Natural killer cell (primary cell): Measurements from ENCODE around the gene RELN. TPM values are rescaled to one million over a fixed set of nuclear protein-coding genes. Genes with fewer than 3 reads are reported as not detected.

Experiments
- ATAC-seq, 3 donors: fragments of 150-1000 bp in 2 of 3; fragments of 200-7000 bp in 1 of 3; cut with Tn5 transposase; 1 replicate in 1 of 3; 2 replicates in 2 of 3; pipeline ENCODE4 v1.10.0; 2021; ENCODE audit warnings: mild to moderate bottlenecking in 2 of 3, moderate library complexity in 2 of 3
- DNase-seq, 2 donors: peaks; one replicate each; pipeline versions ENCODE4 v3.0.0 to v3.0.0-alpha.2; 2013 to 2021; ENCODE audit warnings: mixed read lengths in 1 of 2
- H3K27ac ChIP-seq: one replicate; pipeline ENCODE4 v1.5.1; 2013; ENCODE audit warnings: mild to moderate bottlenecking, low read length
- H3K27me3 ChIP-seq: one replicate; pipeline ENCODE4 v1.6.1; 2013; ENCODE audit warnings: low read length; ENCODE audit not compliant: control insufficient read depth, insufficient read depth
- H3K36me3 ChIP-seq: one replicate; pipeline ENCODE4 v1.6.1; 2013; ENCODE audit warnings: low read length; ENCODE audit not compliant: control insufficient read depth, insufficient read depth
- H3K4me1 ChIP-seq: one replicate; pipeline ENCODE4 v1.6.1; 2013; ENCODE audit warnings: low read length; ENCODE audit not compliant: control insufficient read depth, insufficient read depth
- H3K4me3 ChIP-seq: one replicate; pipeline ENCODE4 v1.5.1; 2013; ENCODE audit warnings: low read length
- H3K9me3 ChIP-seq: one replicate; pipeline ENCODE4 v1.6.1; 2013; ENCODE audit warnings: low read length; ENCODE audit not compliant: control insufficient read depth, insufficient read depth
- H3K27ac Mint-ChIP-seq, 2 donors: one replicate each; pipeline ENCODE4 v1.8.0; 2022; ENCODE audit warnings: mild to moderate bottlenecking in 2 of 2, mixed read lengths in 2 of 2, moderate library complexity in 1 of 2
- H3K27me3 Mint-ChIP-seq, 2 donors: one replicate each; pipeline ENCODE4 v1.8.0; 2022; ENCODE audit warnings: low read depth in 2 of 2, mixed read lengths in 2 of 2
- H3K36me3 Mint-ChIP-seq: one replicate; pipeline ENCODE4 v1.8.0; 2022; ENCODE audit warnings: mixed read lengths
- H3K4me1 Mint-ChIP-seq, 2 donors: one replicate each; pipeline ENCODE4 v1.8.0; 2022; ENCODE audit warnings: mixed read lengths in 2 of 2
- H3K4me3 Mint-ChIP-seq: one replicate; pipeline ENCODE4 v1.8.0; 2022; ENCODE audit warnings: mild to moderate bottlenecking, moderate library complexity, mixed read lengths
- H3K9me3 Mint-ChIP-seq, 2 donors: one replicate each; pipeline ENCODE4 v1.8.0; 2022; ENCODE audit warnings: mixed read lengths in 2 of 2
- WGBS: methylation state at CpG from one replicate; pipeline ENCODE4 v1.1.7; 2013; ENCODE audit warnings: missing lambda C conversion rate; ENCODE audit not compliant: insufficient coverage; 5-methylcytosine and 5-hydroxymethylcytosine counted together
- intact Hi-C: fragments of 100-400 bp; cut with micrococcal nuclease; formaldehyde crosslinking; loops from one replicate; pipeline ENCODE4 v1.14.2; 2022
- total RNA-seq, 4 donors: library from RNA; stranded (reverse); fragments of 120-200 nt in 1 of 4; gene quantifications; one replicate each; pipeline versions ENCODE4 v1.2.3 to v1.2.4, GENCODE V29; 2013 to 2022
- TF ChIP-seq, protein P1 (sequence below): fragments of 200-600 bp; IDR thresholded peaks from one replicate; pipeline ENCODE4 v1.8.0; 2022; ENCODE audit warnings: antibody characterized with exemption

RELN gene
- total RNA-seq, 3 donors from 2014 or later (not counting 1 experiment from before 2014, with no cell fraction given), result not detected

- no peak overlapping the region for H3K27ac Mint-ChIP-seq
- no peaks in the 10 kb centered on the region for H3K9me3 ChIP-seq
- intact Hi-C loops, result loop anchor here (5.0 to 10.0 kb wide), 2 partner anchors 585 to 1278 kb away; no protein-coding TSS in a partner anchor
- WGBS, result 77% methylated on average over 4 of the region's 4 CpGs
- peaks cover under 1 to 3% of the 10 kb centered on the region in 2 donors for H3K27me3 Mint-ChIP-seq
- no peaks in the 10 kb centered on the region for H3K4me1 ChIP-seq
- DNase-seq, result no peak
- H3K9me3 Mint-ChIP-seq, result no peaks in the 10 kb centered on the region
- no peak overlapping the region for H3K4me3 ChIP-seq
- H3K27me3 ChIP-seq, result no peaks in the 10 kb centered on the region
- no peak overlapping the region for H3K27ac ChIP-seq
- ATAC-seq, result no peak
- no peaks in the 10 kb centered on the region for H3K4me1 Mint-ChIP-seq
- no peaks in the 10 kb centered on the region for H3K36me3 ChIP-seq
- TF ChIP-seq, protein P1, sequence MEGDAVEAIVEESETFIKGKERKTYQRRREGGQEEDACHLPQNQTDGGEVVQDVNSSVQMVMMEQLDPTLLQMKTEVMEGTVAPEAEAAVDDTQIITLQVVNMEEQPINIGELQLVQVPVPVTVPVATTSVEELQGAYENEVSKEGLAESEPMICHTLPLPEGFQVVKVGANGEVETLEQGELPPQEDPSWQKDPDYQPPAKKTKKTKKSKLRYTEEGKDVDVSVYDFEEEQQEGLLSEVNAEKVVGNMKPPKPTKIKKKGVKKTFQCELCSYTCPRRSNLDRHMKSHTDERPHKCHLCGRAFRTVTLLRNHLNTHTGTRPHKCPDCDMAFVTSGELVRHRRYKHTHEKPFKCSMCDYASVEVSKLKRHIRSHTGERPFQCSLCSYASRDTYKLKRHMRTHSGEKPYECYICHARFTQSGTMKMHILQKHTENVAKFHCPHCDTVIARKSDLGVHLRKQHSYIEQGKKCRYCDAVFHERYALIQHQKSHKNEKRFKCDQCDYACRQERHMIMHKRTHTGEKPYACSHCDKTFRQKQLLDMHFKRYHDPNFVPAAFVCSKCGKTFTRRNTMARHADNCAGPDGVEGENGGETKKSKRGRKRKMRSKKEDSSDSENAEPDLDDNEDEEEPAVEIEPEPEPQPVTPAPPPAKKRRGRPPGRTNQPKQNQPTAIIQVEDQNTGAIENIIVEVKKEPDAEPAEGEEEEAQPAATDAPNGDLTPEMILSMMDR, result no peak
- H3K36me3 Mint-ChIP-seq, result no peaks in the 10 kb centered on the region
- no peak overlapping the region for H3K4me3 Mint-ChIP-seq
Measured at GRCh38 chr7:103569621-103570305, 419.7 kb downstream of the RELN start.

GRCh38 chr7:103564416-103564815 lies 425.0 kb downstream of the RELN start:
- DNase-seq, result no peak
- H3K27me3 Mint-ChIP-seq, result peaks cover 4 to 10% of the 10 kb centered on the region in 2 donors
- no peak overlapping the region for H3K4me3 ChIP-seq
- no peaks in the 10 kb centered on the region for H3K36me3 Mint-ChIP-seq
- WGBS, result 80% methylated on average over 1 of the region's 2 CpGs
- H3K9me3 ChIP-seq, result no peaks in the 10 kb centered on the region
- no peak overlapping the region for H3K4me3 Mint-ChIP-seq
- ATAC-seq, result no peak
- H3K27ac ChIP-seq, result no peak overlapping the region
- TF ChIP-seq, protein P1, result no peak
- H3K9me3 Mint-ChIP-seq, result no peaks in the 10 kb centered on the region
- intact Hi-C loops, result no loop called here
- H3K36me3 ChIP-seq, result no peaks in the 10 kb centered on the region
- no peaks in the 10 kb centered on the region for H3K4me1 Mint-ChIP-seq
- no peaks in the 10 kb centered on the region for H3K27me3 ChIP-seq
- no peaks in the 10 kb centered on the region for H3K4me1 ChIP-seq
- H3K27ac Mint-ChIP-seq, result no peak overlapping the region

GRCh38 chr7:103560136-103560535 lies 429.3 kb downstream of the RELN start:
- TF ChIP-seq, protein P1, result no peak
- H3K4me1 Mint-ChIP-seq, result no peaks in the 10 kb centered on the region
- no peaks in the 10 kb centered on the region for H3K9me3 ChIP-seq
- no peak overlapping the region for H3K27ac Mint-ChIP-seq
- DNase-seq (no peak), ATAC-seq (no peak)
- WGBS, result no CpG with 5 or more reads among the region's 1 CpG
- no peaks in the 10 kb centered on the region for H3K27me3 ChIP-seq
- H3K9me3 Mint-ChIP-seq, result no peaks in the 10 kb centered on the region
- H3K27ac ChIP-seq, result no peak overlapping the region
- intact Hi-C loops, result no loop called here
- no peak overlapping the region for H3K4me3 ChIP-seq
- H3K27me3 Mint-ChIP-seq, result peaks cover 9 to 10% of the 10 kb centered on the region in 2 donors
- H3K36me3 Mint-ChIP-seq, result no peaks in the 10 kb centered on the region
- no peaks in the 10 kb centered on the region for H3K36me3 ChIP-seq
- no peak overlapping the region for H3K4me3 Mint-ChIP-seq
- H3K4me1 ChIP-seq, result no peaks in the 10 kb centered on the region

DNA sequence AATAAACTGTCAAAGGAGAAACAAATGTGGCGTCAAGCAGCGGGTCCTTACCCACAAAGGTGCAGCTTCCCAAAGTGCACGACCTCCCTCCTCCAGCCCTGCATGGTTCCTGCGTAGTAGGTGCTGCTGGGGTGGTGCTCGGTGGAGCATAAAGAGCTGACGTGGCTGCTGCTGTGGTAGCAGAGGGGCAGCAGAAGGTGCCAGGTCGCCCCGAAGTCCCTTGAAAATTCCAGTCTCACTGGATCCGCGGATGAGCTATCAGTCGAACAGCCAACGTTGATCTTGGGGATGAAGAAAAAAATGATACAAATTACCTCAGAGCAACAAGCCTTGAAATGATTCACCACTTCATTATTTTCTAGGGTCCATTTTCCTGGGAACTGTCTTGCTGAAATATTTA lies 438.4 kb downstream of the RELN start:
- H3K36me3 Mint-ChIP-seq, result no peaks in the 10 kb centered on the region
- no peaks in the 10 kb centered on the region for H3K4me1 ChIP-seq
- H3K36me3 ChIP-seq, result no peaks in the 10 kb centered on the region
- WGBS, result 87% methylated on average over 12 of the region's 12 CpGs
- TF ChIP-seq, protein P1, result no peak
- no peak overlapping the region for H3K4me3 ChIP-seq
- no peaks in the 10 kb centered on the region for H3K27me3 ChIP-seq
- H3K27ac ChIP-seq, result no peak overlapping the region
- no peak for ATAC-seq
- H3K4me3 Mint-ChIP-seq, result no peak overlapping the region
- H3K9me3 ChIP-seq, result no peaks in the 10 kb centered on the region
- no peak for DNase-seq
- H3K27ac Mint-ChIP-seq, result no peak overlapping the region
- H3K9me3 Mint-ChIP-seq, result no peaks in the 10 kb centered on the region
- intact Hi-C loops, result no loop called here
- H3K27me3 Mint-ChIP-seq, result peaks cover 3 to 7% of the 10 kb centered on the region in 2 donors
- no peaks in the 10 kb centered on the region for H3K4me1 Mint-ChIP-seq
